HepG2 (cell line): Measurements from ENCODE around the gene GCLC. TPM values are rescaled to one million over a fixed set of nuclear protein-coding genes. Genes with fewer than 3 reads are reported as not detected.
A peak's percentile ranks its signal among the peaks of the same experiment; 100 is the strongest.

Experiments
- ATAC-seq: fragments of 200-7000 bp; cut with Tn5 transposase; 3 replicates; pipeline ENCODE4 v1.9.1; 2020; ENCODE audit warnings: mild to moderate bottlenecking, moderate library complexity
- BruUV-seq: library from RNA; stranded (reverse); fragments of 400-500 nt; replicated peaks from 2 replicates; lab custom pipeline; 2021; lab: Mats Ljungman, UMichigan
- CTCF ChIA-PET: fragments of 300-600 bp; formaldehyde crosslinking; extraction: SDS; loops from one replicate; lab custom pipeline; 2021; ENCODE audit warnings: low total read pairs, inconsistent platforms, low intra/inter-chr PET ratio; lab: Yijun Ruan, JAX
- POLR2A ChIA-PET: fragments of 350-600 bp; sonication (Branson Sonifier 250); formaldehyde crosslinking; loops from one replicate; lab custom pipeline; 2020; ENCODE audit warnings: antibody characterized with exemption, inconsistent platforms; lab: Yijun Ruan, JAX
- DNase-seq: peaks from one replicate; pipeline ENCODE4 v3.0.0-alpha.2; 2015; ENCODE audit warnings: low spot score
- FAIRE-seq: peaks from 3 replicates; lab custom pipeline; 2011; peaks lifted over from hg19 to GRCh38; lab: Jason Lieb, UNC
- H2AFZ ChIP-seq: one replicate; pipeline ENCODE4 v1.6.1; 2011; ENCODE audit warnings: low read length, inconsistent platforms
- H3K27ac ChIP-seq: fragments of 300-600 bp; 3 replicates; pipeline ENCODE4 v1.8.0; 2011; ENCODE audit warnings: mixed run types, mild to moderate bottlenecking, mixed read lengths, low read length, inconsistent platforms; ENCODE audit not compliant: insufficient read depth; ENCODE audit errors: extremely low read length
- H3K27me3 ChIP-seq, 2 experiments: fragments of 200-600 bp in 1 of 2; 2 replicates in 1 of 2; 3 replicates in 1 of 2; pipeline versions ENCODE4 v1.6.0 to v1.8.0; 2011; ENCODE audit warnings: low read length in 2 of 2, mild to moderate bottlenecking in 2 of 2, moderate library complexity in 2 of 2, inconsistent platforms in 1 of 2; ENCODE audit not compliant: insufficient read depth in 2 of 2, control insufficient read depth in 1 of 2
- H3K36me3 ChIP-seq, 2 experiments: fragments of 200-600 bp in 1 of 2; replicated peaks in 1 of 2; 2 replicates in 1 of 2; 3 replicates in 1 of 2; pipeline versions ENCODE4 v1.5.1 to v1.8.0; 2011; ENCODE audit warnings: low read length in 2 of 2, inconsistent platforms in 1 of 2; ENCODE audit not compliant: insufficient read depth in 2 of 2, control insufficient read depth in 1 of 2
- H3K4me1 ChIP-seq: 2 replicates; pipeline ENCODE4 v1.5.1; 2012; ENCODE audit warnings: low read length, inconsistent platforms; ENCODE audit not compliant: insufficient read depth
- H3K4me2 ChIP-seq: 2 replicates; pipeline ENCODE4 v1.6.0; 2011; ENCODE audit warnings: low read depth, low read length, inconsistent platforms
- H3K4me3 ChIP-seq, 3 experiments: fragments of 200-600 bp in 1 of 3; sonication (generic), shearing (Covaris generic) in 1 of 3; replicated peaks in 1 of 3; 2 replicates each; pipeline ENCODE4 v1.5.1; 2011 to 2016; ENCODE audit warnings: low read length in 3 of 3, inconsistent platforms in 2 of 3, low read depth in 2 of 3, mild to moderate bottlenecking in 2 of 3, control low read depth in 1 of 3, mixed read lengths in 1 of 3; ENCODE audit not compliant: insufficient read depth in 1 of 3
- H3K79me2 ChIP-seq: one replicate; pipeline ENCODE4 v1.6.1; 2011; ENCODE audit warnings: low read length, inconsistent platforms; ENCODE audit not compliant: insufficient read depth
- H3K9ac ChIP-seq: 2 replicates; pipeline ENCODE4 v1.6.0; 2011; ENCODE audit warnings: mild to moderate bottlenecking, low read depth, low read length, inconsistent platforms; ENCODE audit not compliant: insufficient read depth
- H3K9me3 ChIP-seq: 2 replicates; pipeline ENCODE4 v1.5.1; 2012; ENCODE audit warnings: mild to moderate bottlenecking, low read length
- H4K20me1 ChIP-seq: 2 replicates; pipeline ENCODE4 v1.6.0; 2011; ENCODE audit warnings: inconsistent platforms, mild to moderate bottlenecking, low read length, moderate library complexity; ENCODE audit not compliant: insufficient read depth
- FLYWCH1 ChIP-seq: sonication (generic); formaldehyde crosslinking; IDR thresholded peaks from 2 replicates; pipeline ENCODE4 v1.8.1; 2023; ENCODE audit warnings: mild to moderate bottlenecking, missing genetic modification reagents
- FOXM1 ChIP-seq: sonication (generic); formaldehyde crosslinking; IDR thresholded peaks from 2 replicates; pipeline ENCODE4 v1.5.0; 2020; ENCODE audit warnings: missing genetic modification reagents
- FOXP4 ChIP-seq: sonication (generic); formaldehyde crosslinking; IDR thresholded peaks from 2 replicates; pipeline ENCODE4 v1.4.0; 2020; ENCODE audit warnings: missing genetic modification reagents
- HNF4A ChIP-seq: sonication (generic); formaldehyde crosslinking; IDR thresholded peaks from 2 replicates; pipeline ENCODE4 v1.4.0; 2020; ENCODE audit warnings: missing genetic modification reagents
- NFYB ChIP-seq: sonication (generic); formaldehyde crosslinking; IDR thresholded peaks from 2 replicates; pipeline ENCODE4 v1.4.0; 2020; ENCODE audit warnings: missing genetic modification reagents
- NR2C2 ChIP-seq: sonication (generic); formaldehyde crosslinking; IDR thresholded peaks from 2 replicates; pipeline ENCODE4 v1.4.0; 2020; ENCODE audit warnings: missing genetic modification reagents, mild to moderate bottlenecking, moderate library complexity, borderline replicate concordance
- PHF21A ChIP-seq: sonication (generic); formaldehyde crosslinking; IDR thresholded peaks from 2 replicates; pipeline ENCODE4 v1.5.0; 2020; ENCODE audit warnings: mild to moderate bottlenecking, missing genetic modification reagents
- REST ChIP-seq, 2 experiments: IDR thresholded peaks; 2 replicates each; pipeline ENCODE4 v1.6.1; 2011 to 2012; ENCODE audit warnings: low read length in 2 of 2, borderline replicate concordance in 1 of 2, low read depth in 1 of 2, mild to moderate bottlenecking in 1 of 2, moderate library complexity in 1 of 2
- SIN3B ChIP-seq: fragments of 150-350 bp; IDR thresholded peaks from 2 replicates; pipeline ENCODE4 v1.6.1; 2014; ENCODE audit warnings: low read length
- TRIM24 ChIP-seq: sonication (generic); formaldehyde crosslinking; IDR thresholded peaks from 2 replicates; pipeline ENCODE4 v1.8.0; 2022; ENCODE audit warnings: mild to moderate bottlenecking, missing genetic modification reagents
- ZNF558 ChIP-seq: sonication (generic); formaldehyde crosslinking; IDR thresholded peaks from 2 replicates; pipeline ENCODE4 v1.9.0; 2022; ENCODE audit warnings: mild to moderate bottlenecking, missing genetic modification reagents, borderline replicate concordance
- ZNF747 ChIP-seq: sonication (generic); formaldehyde crosslinking; IDR thresholded peaks from 2 replicates; pipeline ENCODE4 v1.8.1; 2023; ENCODE audit warnings: missing genetic modification reagents, mild to moderate bottlenecking, borderline replicate concordance
- ZNF770 ChIP-seq: sonication (generic); formaldehyde crosslinking; IDR thresholded peaks from 2 replicates; pipeline ENCODE4 v1.5.0; 2020; ENCODE audit warnings: mild to moderate bottlenecking, missing genetic modification reagents
- WGBS: methylation state at CpG from one replicate; pipeline ENCODE4 v1.1.6; 2017; ENCODE audit warnings: low lambda C conversion rate; 5-methylcytosine and 5-hydroxymethylcytosine counted together
- in situ Hi-C: cut with HindIII; loops from 2 replicates; pipeline ENCODE4 v1.10.0; 2017; ENCODE audit warnings: low pct_unique_long_range_greater_than_20kb; ENCODE audit not compliant: extremely low pct_ligation_motif_present
- intact Hi-C: fragments of 100-400 bp; cut with micrococcal nuclease; formaldehyde crosslinking; loops from one replicate; pipeline ENCODE4 v1.10.0; 2022; ENCODE audit not compliant: unreplicated experiment
- polyA plus RNA-seq, 8 experiments: library from polyadenylated mRNA; depleted of rRNA in 3 of 8; stranded (reverse) in 7 of 8; unstranded in 1 of 8; fragments of >200 nt; fragmentation: Illumina TruSeq in 4 of 8; extraction: Trizol in 4 of 8; gene quantifications; 2 replicates each; pipeline versions ENCODE4 v1.2.1 to v1.2.3, GENCODE V29; 2011 to 2016; ENCODE audit warnings: low read depth in 4 of 8, missing spikeins in 1 of 8, mixed read lengths in 1 of 8; ENCODE audit not compliant: insufficient read depth in 1 of 8
- total RNA-seq, 5 experiments: library from RNA; depleted of rRNA; stranded (reverse); fragments of >200 nt; fragmentation: Illumina TruSeq; extraction: Trizol; gene quantifications; 2 replicates each; pipeline ENCODE4 v1.2.3, GENCODE V29; 2016; ENCODE audit warnings: low read depth in 1 of 5

Gene GCLC
- total and polyA plus RNA-seq, 2 of the 13 experiments (the other 11 are each of a cell fraction or from before 2014, with no cell fraction given), result 35.3 to 84.6 TPM

- TF ChIP-seq ZNF747 (CRISPR knock-in tag) (no peak), HNF4A (CRISPR knock-in tag) (peak; percentile 30; the same call in 1 of the 2 replicates), FOXM1 (CRISPR knock-in tag) (no peak), PHF21A (no peak), NR2C2 (no peak), FOXP4 (CRISPR knock-in tag) (0 out of 2 replicates have a peak, but pooled peaks have one; percentile 20)
These were observed 79.2 kb downstream of the GCLC start (continued) for GRCh38 chr6:53465732-53466131.

GRCh38 chr6:53464927-53465460 lies 79.9 kb downstream of the GCLC start:
- Histone ChIP-seq H4K20me1 (no peaks in the 10 kb centered on the region), H3K79me2 (no peaks in the 10 kb centered on the region), H3K36me3 (no peaks in the 10 kb centered on the region), H3K4me2 (peak overlapping the region; percentile 2; the same call in 1 of the 2 replicates), H3K9me3 (no peaks in the 10 kb centered on the region), H3K4me3 (no peak overlapping the region), H3K9ac (no peak overlapping the region), H2AFZ (no peak overlapping the region), H3K27ac (no peak overlapping the region), H3K4me1 (peaks cover 14% of the 10 kb centered on the region), H3K27me3 (peaks cover 0 to 12% of the 10 kb centered on the region in 2 experiments; a peak in 3 of 5 replicates)
- ATAC-seq (peak; percentile 58), DNase-seq (no peak), FAIRE-seq (no peak)
- 37% methylated on average over 7 of the region's 7 CpGs for WGBS
- in situ Hi-C loops (no loop called here), intact Hi-C loops (no loop called here)
- POLR2A ChIA-PET, result no interaction called here
- BruUV-seq, result no TSS peak
- CTCF ChIA-PET, result interaction anchor here (1.3 kb wide), 1 partner anchor 293 kb away, joined by 3 read pairs; no protein-coding TSS in a partner anchor
- TF ChIP-seq FLYWCH1 (CRISPR knock-in tag), result no peak
- no peak for TF ChIP-seq NFYB (CRISPR knock-in tag)
- no peak for TF ChIP-seq REST (IDR thresholded peaks at IDR 0.05; ENCODE audit: borderline replicate concordance in 1 of 2, low read depth in 1 of 2, low read length in 2 of 2)
- TF ChIP-seq ZNF558 (CRISPR knock-in tag), result no peak
- TF ChIP-seq ZNF770 (CRISPR knock-in tag), result no peak
- TF ChIP-seq TRIM24 (CRISPR knock-in tag), result no peak
- TF ChIP-seq SIN3B, result no peak
